PC-9 (cell line): ENCODE measurements around the gene ANXA9.

Experiments used
- EZH2 ChIP-seq: fragments of 200-600 bp; sonication (generic); IDR thresholded peaks from 2 replicates; pipeline ENCODE4 v1.8.0; 2017; ENCODE audit warnings: antibody characterized with exemption, low read depth
- TF ChIP-seq, protein P1 (sequence below): fragments of 200-600 bp; sonication (generic); conservative IDR thresholded peaks from 2 replicates; pipeline ENCODE4 v1.6.1; 2017; ENCODE audit warnings: mixed run types, antibody characterized with exemption, mild to moderate bottlenecking, moderate library complexity

GRCh38 chr1:151009206-151009587, 27.1 kb downstream of the ANXA9 start:
- TF ChIP-seq, protein P1, sequence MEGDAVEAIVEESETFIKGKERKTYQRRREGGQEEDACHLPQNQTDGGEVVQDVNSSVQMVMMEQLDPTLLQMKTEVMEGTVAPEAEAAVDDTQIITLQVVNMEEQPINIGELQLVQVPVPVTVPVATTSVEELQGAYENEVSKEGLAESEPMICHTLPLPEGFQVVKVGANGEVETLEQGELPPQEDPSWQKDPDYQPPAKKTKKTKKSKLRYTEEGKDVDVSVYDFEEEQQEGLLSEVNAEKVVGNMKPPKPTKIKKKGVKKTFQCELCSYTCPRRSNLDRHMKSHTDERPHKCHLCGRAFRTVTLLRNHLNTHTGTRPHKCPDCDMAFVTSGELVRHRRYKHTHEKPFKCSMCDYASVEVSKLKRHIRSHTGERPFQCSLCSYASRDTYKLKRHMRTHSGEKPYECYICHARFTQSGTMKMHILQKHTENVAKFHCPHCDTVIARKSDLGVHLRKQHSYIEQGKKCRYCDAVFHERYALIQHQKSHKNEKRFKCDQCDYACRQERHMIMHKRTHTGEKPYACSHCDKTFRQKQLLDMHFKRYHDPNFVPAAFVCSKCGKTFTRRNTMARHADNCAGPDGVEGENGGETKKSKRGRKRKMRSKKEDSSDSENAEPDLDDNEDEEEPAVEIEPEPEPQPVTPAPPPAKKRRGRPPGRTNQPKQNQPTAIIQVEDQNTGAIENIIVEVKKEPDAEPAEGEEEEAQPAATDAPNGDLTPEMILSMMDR: no peak
- TF ChIP-seq EZH2: no peak
